Smooth muscle cell (in vitro differentiated cells): ENCODE measurements around the gene GOLGA2. TPM values are rescaled to one million over a fixed set of nuclear protein-coding genes. Genes with fewer than 3 reads are reported as not detected.

Source experiments
- DNase-seq: peaks from one replicate; lab custom pipeline; 2025; ENCODE audit not compliant: unreplicated experiment; lab: John Stamatoyannopoulos, UW
- H2AFZ ChIP-seq: fragments of 200-600 bp; sonication (generic); 2 replicates; pipeline ENCODE4 v1.6.0; 2016; ENCODE audit warnings: antibody characterized with exemption, low read depth, mild to moderate bottlenecking
- H3F3A ChIP-seq: fragments of 200-600 bp; sonication (generic); 2 replicates; pipeline ENCODE4 v1.6.0; 2017; ENCODE audit warnings: antibody characterized with exemption, low read depth
- H3K27ac ChIP-seq: fragments of 200-600 bp; sonication (generic); 2 replicates; pipeline ENCODE4 v1.5.1; 2016; ENCODE audit warnings: low read depth, mild to moderate bottlenecking
- H3K27me3 ChIP-seq: fragments of 200-600 bp; sonication (generic); 2 replicates; pipeline ENCODE4 v1.6.1; 2016; ENCODE audit warnings: low read depth, mild to moderate bottlenecking
- H3K36me3 ChIP-seq: fragments of 200-600 bp; sonication (generic); 2 replicates; pipeline ENCODE4 v1.5.1; 2016; ENCODE audit warnings: low read depth
- H3K4me1 ChIP-seq: fragments of 200-600 bp; sonication (generic); 2 replicates; pipeline ENCODE4 v1.5.1; 2016; ENCODE audit warnings: low read depth
- H3K4me2 ChIP-seq: fragments of 200-600 bp; sonication (generic); 2 replicates; pipeline ENCODE4 v1.6.0; 2016; ENCODE audit warnings: mild to moderate bottlenecking
- H3K4me3 ChIP-seq: fragments of 200-600 bp; sonication (generic); 2 replicates; pipeline ENCODE4 v1.5.1; 2016; ENCODE audit warnings: mild to moderate bottlenecking
- H3K79me2 ChIP-seq: fragments of 200-600 bp; sonication (generic); 2 replicates; pipeline ENCODE4 v1.6.0; 2016; ENCODE audit warnings: low read depth, mild to moderate bottlenecking
- H3K9ac ChIP-seq: fragments of 200-600 bp; sonication (generic); 2 replicates; pipeline ENCODE4 v1.6.0; 2016; ENCODE audit warnings: low read depth
- H3K9me3 ChIP-seq: fragments of 200-600 bp; sonication (generic); replicated peaks from 2 replicates; pipeline ENCODE4 v1.5.1; 2016; ENCODE audit warnings: low read depth
- H4K20me1 ChIP-seq: fragments of 200-600 bp; sonication (generic); 2 replicates; pipeline ENCODE4 v1.6.0; 2016; ENCODE audit warnings: low read depth
- CTCF ChIP-seq: fragments of 200-600 bp; sonication (generic); IDR thresholded peaks from 2 replicates; pipeline ENCODE4 v1.5.1; 2017; ENCODE audit warnings: borderline replicate concordance, mild to moderate bottlenecking, antibody characterized with exemption; ENCODE audit not compliant: insufficient read depth, poor library complexity, severe bottlenecking
- WGBS: methylation state at CpG from one replicate; pipeline ENCODE4 v1.1.7; 2016; ENCODE audit warnings: low lambda C conversion rate; 5-methylcytosine and 5-hydroxymethylcytosine counted together
- polyA plus RNA-seq: library from polyadenylated mRNA; unstranded; fragments of >200 nt; fragmentation: Nextera tagmentation; extraction: Ambion mirVana; gene quantifications from 2 replicates; pipeline ENCODE4 v1.2.1, GENCODE V29; 2016
- total RNA-seq: library from RNA; depleted of rRNA; stranded (reverse); fragments of >200 nt; gene quantifications from 2 replicates; pipeline ENCODE4 v1.2.3, GENCODE V29; 2014

Gene GOLGA2
- total and polyA plus RNA-seq, 2 experiments from 2014 or later: 55.4 to 101 TPM

DNA sequence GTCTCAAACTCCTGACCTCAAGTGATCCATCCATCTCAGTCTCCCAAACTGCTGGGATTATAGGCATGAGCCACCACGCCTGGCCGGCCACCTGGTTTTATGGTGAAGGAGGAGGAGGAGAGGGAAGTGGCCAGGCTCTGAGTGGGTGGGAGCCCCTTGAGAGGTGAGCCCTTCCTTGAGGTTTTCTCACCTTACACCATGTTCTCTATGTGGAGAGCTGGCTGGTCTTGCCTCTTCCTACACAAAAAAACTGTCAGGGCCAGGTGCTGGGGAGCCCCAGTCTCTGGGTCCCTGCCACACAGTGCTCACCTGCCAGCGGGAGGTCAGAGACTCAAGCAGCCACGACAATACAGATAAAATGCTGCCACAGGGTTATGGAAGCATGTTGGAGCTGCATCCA, 18.3 kb upstream of the GOLGA2 start:
- TF ChIP-seq CTCF: no peak
- DNase-seq: no peak
- Histone ChIP-seq H3K4me2 (no peak overlapping the region), H3K36me3 (no peaks in the 10 kb centered on the region), H3K4me3 (no peak overlapping the region), H3K27ac (no peak overlapping the region), H3F3A (no peaks in the 10 kb centered on the region), H4K20me1 (no peaks in the 10 kb centered on the region), H3K79me2 (no peaks in the 10 kb centered on the region), H3K9ac (no peak overlapping the region), H3K27me3 (no peaks in the 10 kb centered on the region), H3K9me3 (no peaks in the 10 kb centered on the region), H2AFZ (no peak overlapping the region), H3K4me1 (no peaks in the 10 kb centered on the region)
- WGBS: 73% methylated on average over 4 of the region's 4 CpGs

GRCh38 chr9:128293091-128293490, 17.3 kb upstream of the GOLGA2 start:
- no peak for TF ChIP-seq CTCF
- Histone ChIP-seq H3K36me3 (no peaks in the 10 kb centered on the region), H3K79me2 (no peaks in the 10 kb centered on the region), H3K9me3 (no peaks in the 10 kb centered on the region), H3F3A (no peaks in the 10 kb centered on the region), H3K27ac (no peak overlapping the region), H3K4me3 (no peak overlapping the region), H3K4me1 (no peaks in the 10 kb centered on the region), H2AFZ (no peak overlapping the region), H3K27me3 (no peaks in the 10 kb centered on the region), H3K4me2 (no peak overlapping the region), H3K9ac (no peak overlapping the region), H4K20me1 (no peaks in the 10 kb centered on the region)
- WGBS: 91% methylated on average over 4 of the region's 4 CpGs
- DNase-seq: no peak

DNA sequence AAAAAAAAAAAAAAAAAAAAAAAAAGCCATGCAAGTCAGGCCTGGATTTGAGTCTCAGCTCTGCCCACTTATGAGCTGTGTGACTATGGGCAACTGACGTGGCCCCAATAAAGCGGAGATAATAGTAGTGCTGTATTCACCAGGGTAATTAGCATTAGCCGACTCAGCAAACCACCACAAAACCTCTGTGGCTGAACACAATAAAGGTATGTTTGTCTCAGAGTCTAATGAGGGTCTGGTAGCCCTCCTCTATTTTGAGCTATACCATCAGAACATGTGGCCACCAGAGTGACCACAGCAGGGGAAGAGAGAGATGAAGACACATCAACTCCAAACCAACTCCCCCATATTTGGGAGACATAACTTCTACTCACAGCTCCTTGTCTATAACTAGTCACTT, 16.2 kb upstream of the GOLGA2 start:
- H3K9ac ChIP-seq: no peak overlapping the region
- no peak for TF ChIP-seq CTCF

GRCh38 chr9:128288273-128289004, 12.6 kb upstream of the GOLGA2 start:
- WGBS: 92% methylated on average over 11 of the region's 11 CpGs
- H3K36me3 ChIP-seq: no peaks in the 10 kb centered on the region
- no peaks in the 10 kb centered on the region for H3K27me3 ChIP-seq
- no peaks in the 10 kb centered on the region for H3K79me2 ChIP-seq
- no peaks in the 10 kb centered on the region for H3K4me1 ChIP-seq
- no peak overlapping the region for H3K4me2 ChIP-seq
- H3K27ac ChIP-seq: no peak overlapping the region
- no peaks in the 10 kb centered on the region for H3K9me3 ChIP-seq
- no peak overlapping the region for H3K4me3 ChIP-seq
- no peak for TF ChIP-seq CTCF
- DNase-seq: no peak
- H3K9ac ChIP-seq: no peak overlapping the region
- no peak overlapping the region for H2AFZ ChIP-seq
- no peaks in the 10 kb centered on the region for H4K20me1 ChIP-seq
- no peaks in the 10 kb centered on the region for H3F3A ChIP-seq

More for the DNA sequence above, 16.2 kb upstream of the GOLGA2 start:
- Histone ChIP-seq H3K27ac (no peak overlapping the region), H3K4me2 (no peak overlapping the region), H3F3A (no peaks in the 10 kb centered on the region), H3K4me3 (no peak overlapping the region), H3K79me2 (no peaks in the 10 kb centered on the region), H2AFZ (no peak overlapping the region), H3K27me3 (no peaks in the 10 kb centered on the region), H4K20me1 (no peaks in the 10 kb centered on the region), H3K4me1 (no peaks in the 10 kb centered on the region), H3K9me3 (no peaks in the 10 kb centered on the region), H3K36me3 (no peaks in the 10 kb centered on the region)
- DNase-seq: no peak
- 89% methylated on average over 3 of the region's 3 CpGs for WGBS
